CD4-positive, CD25-positive, alpha-beta regulatory T cell (primary cell): ENCODE results near the gene MSI2. TPM values are rescaled to one million over a fixed set of nuclear protein-coding genes. Genes with fewer than 3 reads are reported as not detected.

ENCODE experiments used
- ATAC-seq, 2 donors: fragments of 150-1000 bp; cut with Tn5 transposase; one replicate each; pipeline ENCODE4 v1.10.0; 2021; ENCODE audit warnings: low read depth in 2 of 2, moderate number of reproducible peaks in 2 of 2, moderate library complexity in 1 of 2
- DNase-seq, 3 donors: peaks; one replicate each; pipeline versions ENCODE4 v3.0.0 to v3.0.0-alpha.2; 2012 to 2022; ENCODE audit warnings: mixed read lengths in 1 of 3
- H3K27ac ChIP-seq: one replicate; pipeline ENCODE4 v1.7.0; 2013; ENCODE audit warnings: mild to moderate bottlenecking, low read length; ENCODE audit not compliant: insufficient read depth, poor library complexity, severe bottlenecking
- H3K27me3 ChIP-seq: one replicate; pipeline ENCODE4 v1.7.0; 2013; ENCODE audit warnings: low read length; ENCODE audit not compliant: control insufficient read depth, insufficient read depth
- H3K36me3 ChIP-seq: one replicate; pipeline ENCODE4 v1.7.0; 2013; ENCODE audit warnings: mild to moderate bottlenecking, low read length, moderate library complexity; ENCODE audit not compliant: control insufficient read depth, insufficient read depth
- H3K4me1 ChIP-seq: 2 replicates; pipeline ENCODE4 v1.7.0; 2013; ENCODE audit warnings: mild to moderate bottlenecking, low read length; ENCODE audit not compliant: insufficient read depth, control insufficient read depth, poor library complexity, severe bottlenecking
- H3K4me3 ChIP-seq: one replicate; pipeline ENCODE4 v1.7.0; 2013; ENCODE audit warnings: low read depth, mild to moderate bottlenecking, low read length, moderate library complexity
- H3K9me3 ChIP-seq, 2 experiments: 1 replicate in 1 of 2; 2 replicates in 1 of 2; pipeline ENCODE4 v1.7.0; 2013; ENCODE audit warnings: low read length in 2 of 2, mild to moderate bottlenecking in 1 of 2, moderate library complexity in 1 of 2; ENCODE audit not compliant: control insufficient read depth in 2 of 2
- H3K27ac Mint-ChIP-seq, 3 donors: one replicate each; pipeline ENCODE4 v1.8.0; 2020 to 2022; ENCODE audit warnings: mild to moderate bottlenecking in 3 of 3, mixed read lengths in 3 of 3, moderate library complexity in 2 of 3
- H3K27me3 Mint-ChIP-seq: one replicate; pipeline ENCODE4 v1.8.0; 2022; ENCODE audit warnings: mild to moderate bottlenecking, mixed read lengths
- H3K36me3 Mint-ChIP-seq: one replicate; pipeline ENCODE4 v1.8.0; 2020; ENCODE audit warnings: mixed read lengths
- H3K4me1 Mint-ChIP-seq, 4 donors: one replicate each; pipeline ENCODE4 v1.8.0; 2020 to 2022; ENCODE audit warnings: mixed read lengths in 4 of 4, mild to moderate bottlenecking in 1 of 4
- H3K4me3 Mint-ChIP-seq, 4 donors: one replicate each; pipeline ENCODE4 v1.8.0; 2020 to 2022; ENCODE audit warnings: mild to moderate bottlenecking in 4 of 4, mixed read lengths in 4 of 4, moderate library complexity in 3 of 4
- H3K9me3 Mint-ChIP-seq, 7 donors: one replicate each; pipeline ENCODE4 v1.8.0; 2020 to 2022; ENCODE audit warnings: mixed read lengths in 7 of 7, mild to moderate bottlenecking in 3 of 7, moderate library complexity in 2 of 7
- polyA plus RNA-seq, 4 donors: library from polyadenylated mRNA; unstranded; fragments of 300-500 nt; fragmentation: Illumina TruSeq; gene quantifications; one replicate each; pipeline ENCODE4 v1.2.3, GENCODE V29; 2021
- total RNA-seq: library from RNA; stranded (reverse); gene quantifications from one replicate; pipeline ENCODE4 v1.2.3, GENCODE V29; 2022

Gene MSI2
- total and polyA plus RNA-seq, 5 donors from 2014 or later: 3.2 to 177 (median 3.4) TPM

- Histone ChIP-seq H3K36me3 (peaks cover 7% of the 10 kb centered on the region), H3K27ac (no peak overlapping the region), H3K4me1 (no peaks in the 10 kb centered on the region), H3K27me3 (no peaks in the 10 kb centered on the region), H3K9me3 (no peaks in the 10 kb centered on the region), H3K4me3 (no peak overlapping the region)
- H3K4me3 Mint-ChIP-seq: no peak overlapping the region
- peaks cover 0 to 17% (median 5%) of the 10 kb centered on the region in 4 donors for H3K4me1 Mint-ChIP-seq
- peaks cover 40% of the 10 kb centered on the region for H3K36me3 Mint-ChIP-seq
- ATAC-seq (no peak), DNase-seq (no peak)
- H3K27me3 Mint-ChIP-seq: no peaks in the 10 kb centered on the region
- H3K27ac Mint-ChIP-seq: no peak overlapping the region
- H3K9me3 Mint-ChIP-seq: peaks cover 0 to 2% (median 0%) of the 10 kb centered on the region in 7 donors
These were observed 382.0 kb downstream of the MSI2 start for GRCh38 chr17:57638284-57638683.

GRCh38 chr17:57639381-57639780, 383.1 kb downstream of the MSI2 start:
- Histone ChIP-seq H3K9me3 (no peaks in the 10 kb centered on the region), H3K4me3 (no peak overlapping the region), H3K36me3 (no peaks in the 10 kb centered on the region), H3K27ac (no peak overlapping the region), H3K27me3 (no peaks in the 10 kb centered on the region), H3K4me1 (no peaks in the 10 kb centered on the region)
- Mint-ChIP-seq H3K9me3 (peaks cover 0 to 2% (median 0%) of the 10 kb centered on the region in 7 donors), H3K27ac (peak overlapping the region in 1 of 3 donors; percentile 43), H3K4me3 (no peak overlapping the region), H3K27me3 (no peaks in the 10 kb centered on the region), H3K36me3 (peaks cover 34% of the 10 kb centered on the region), H3K4me1 (peaks cover 0 to 17% (median 4%) of the 10 kb centered on the region in 4 donors)
- ATAC-seq: no peak
- DNase-seq: no peak

- peaks cover 0 to 2% (median 0%) of the 10 kb centered on the region in 7 donors for H3K9me3 Mint-ChIP-seq
- H3K36me3 Mint-ChIP-seq: peaks cover 30% of the 10 kb centered on the region
- H3K36me3 ChIP-seq: no peaks in the 10 kb centered on the region
- peak overlapping the region in 1 of 3 donors; percentile 63 for H3K27ac Mint-ChIP-seq
- ATAC-seq (no peak), DNase-seq (no peak)
- no peak overlapping the region for H3K4me3 Mint-ChIP-seq
- H3K27ac ChIP-seq: no peak overlapping the region
- no peaks in the 10 kb centered on the region for H3K4me1 ChIP-seq
- H3K4me3 ChIP-seq: no peak overlapping the region
- no peaks in the 10 kb centered on the region for H3K9me3 ChIP-seq
- peaks cover 0 to 10% (median 4%) of the 10 kb centered on the region in 4 donors for H3K4me1 Mint-ChIP-seq
- no peaks in the 10 kb centered on the region for H3K27me3 Mint-ChIP-seq
- no peaks in the 10 kb centered on the region for H3K27me3 ChIP-seq
These were observed 383.8 kb downstream of the MSI2 start for GRCh38 chr17:57640079-57640478.

GRCh38 chr17:57641761-57642160, 385.4 kb downstream of the MSI2 start:
- Histone ChIP-seq H3K4me1 (no peaks in the 10 kb centered on the region), H3K36me3 (peaks cover 3% of the 10 kb centered on the region), H3K27ac (no peak overlapping the region), H3K27me3 (no peaks in the 10 kb centered on the region), H3K9me3 (no peaks in the 10 kb centered on the region), H3K4me3 (no peak overlapping the region)
- Mint-ChIP-seq H3K9me3 (no peaks in the 10 kb centered on the region), H3K27me3 (no peaks in the 10 kb centered on the region), H3K4me3 (no peak overlapping the region), H3K27ac (peak overlapping the region in 1 of 3 donors; percentile 26), H3K4me1 (peaks cover 0 to 10% (median 4%) of the 10 kb centered on the region in 4 donors), H3K36me3 (peaks cover 32% of the 10 kb centered on the region)
- DNase-seq: no peak
- no peak for ATAC-seq

GRCh38 chr17:57643062-57643461, 386.7 kb downstream of the MSI2 start:
- no peak for DNase-seq
- H3K27ac ChIP-seq: no peak overlapping the region
- H3K4me1 ChIP-seq: no peaks in the 10 kb centered on the region
- Mint-ChIP-seq H3K27me3 (no peaks in the 10 kb centered on the region), H3K36me3 (peaks cover 27% of the 10 kb centered on the region), H3K9me3 (no peaks in the 10 kb centered on the region), H3K4me1 (peaks cover 0 to 10% (median 2%) of the 10 kb centered on the region in 4 donors), H3K4me3 (no peak overlapping the region), H3K27ac (no peak overlapping the region)
- no peaks in the 10 kb centered on the region for H3K27me3 ChIP-seq
- ATAC-seq: no peak
- peaks cover 4% of the 10 kb centered on the region for H3K36me3 ChIP-seq
- no peaks in the 10 kb centered on the region for H3K9me3 ChIP-seq
- H3K4me3 ChIP-seq: no peak overlapping the region

GRCh38 chr17:57644326-57644725, 388.0 kb downstream of the MSI2 start:
- no peaks in the 10 kb centered on the region for H3K9me3 ChIP-seq
- H3K27ac ChIP-seq: no peak overlapping the region
- peak overlapping the region in 1 of 3 donors; percentile 35 for H3K27ac Mint-ChIP-seq
- ATAC-seq (no peak), DNase-seq (no peak)
- H3K27me3 Mint-ChIP-seq: no peaks in the 10 kb centered on the region
- no peaks in the 10 kb centered on the region for H3K9me3 Mint-ChIP-seq
- no peaks in the 10 kb centered on the region for H3K27me3 ChIP-seq
- H3K4me1 ChIP-seq: no peaks in the 10 kb centered on the region
- H3K4me3 Mint-ChIP-seq: no peak overlapping the region
- H3K36me3 ChIP-seq: peaks cover 6% of the 10 kb centered on the region
- peaks cover 27% of the 10 kb centered on the region for H3K36me3 Mint-ChIP-seq
- no peak overlapping the region for H3K4me3 ChIP-seq
- H3K4me1 Mint-ChIP-seq: peaks cover 0 to 10% (median under 1%) of the 10 kb centered on the region in 4 donors

GRCh38 chr17:57645950-57646665, 389.8 kb downstream of the MSI2 start:
- H3K27ac ChIP-seq: no peak overlapping the region

GRCh38 chr17:57648720-57649119, 392.4 kb downstream of the MSI2 start:
- DNase-seq: no peak
- Histone ChIP-seq H3K4me3 (no peak overlapping the region), H3K9me3 (no peaks in the 10 kb centered on the region), H3K27ac (no peak overlapping the region), H3K36me3 (peaks cover 14% of the 10 kb centered on the region), H3K27me3 (no peaks in the 10 kb centered on the region), H3K4me1 (no peaks in the 10 kb centered on the region)
- H3K9me3 Mint-ChIP-seq: no peaks in the 10 kb centered on the region
- no peak overlapping the region for H3K27ac Mint-ChIP-seq
- ATAC-seq: no peak
- peaks cover 21% of the 10 kb centered on the region for H3K36me3 Mint-ChIP-seq
- H3K4me1 Mint-ChIP-seq: peaks cover 0 to 1% (median 0%) of the 10 kb centered on the region in 4 donors
- H3K4me3 Mint-ChIP-seq: no peak overlapping the region
- no peaks in the 10 kb centered on the region for H3K27me3 Mint-ChIP-seq

More at GRCh38 chr17:57645950-57646665, 389.8 kb downstream of the MSI2 start:
- H3K36me3 ChIP-seq: peaks cover 11% of the 10 kb centered on the region
- Mint-ChIP-seq H3K4me1 (peaks cover 0 to 2% (median under 1%) of the 10 kb centered on the region in 4 donors), H3K36me3 (peaks cover 27% of the 10 kb centered on the region), H3K27me3 (no peaks in the 10 kb centered on the region), H3K4me3 (no peak overlapping the region), H3K27ac (peak overlapping the region in 2 of 3 donors; percentile 44 to 57), H3K9me3 (no peaks in the 10 kb centered on the region)
- DNase-seq (peak in 1 of 3 donors; percentile 11), ATAC-seq (peak; percentile 55)
- no peaks in the 10 kb centered on the region for H3K4me1 ChIP-seq
- no peaks in the 10 kb centered on the region for H3K27me3 ChIP-seq
- no peak overlapping the region for H3K4me3 ChIP-seq
- no peaks in the 10 kb centered on the region for H3K9me3 ChIP-seq
